HEK293 (cell line): ENCODE results near the gene WDR18.

Experiments used
- AEBP2 ChIP-seq: fragments of 450-650 bp; formaldehyde crosslinking; IDR thresholded peaks from 2 replicates; pipeline ENCODE4 v1.5.1; 2016; ENCODE audit warnings: missing biosample characterization, missing genetic modification characterization, borderline replicate concordance
- BCL11A ChIP-seq: fragments of 450-650 bp; formaldehyde crosslinking; IDR thresholded peaks from 2 replicates; pipeline ENCODE4 v1.5.1; 2016; ENCODE audit warnings: low read depth, missing biosample characterization, missing genetic modification characterization
- GLIS1 ChIP-seq: fragments of 450-650 bp; formaldehyde crosslinking; IDR thresholded peaks from 2 replicates; pipeline ENCODE4 v1.5.1; 2016; ENCODE audit warnings: missing biosample characterization, missing genetic modification characterization
- HOXC10 ChIP-seq: sonication (generic); formaldehyde crosslinking; IDR thresholded peaks from 2 replicates; pipeline ENCODE4 v1.8.1; 2023; ENCODE audit warnings: mild to moderate bottlenecking, missing genetic modification reagents
- KLF1 ChIP-seq: fragments of 450-650 bp; formaldehyde crosslinking; IDR thresholded peaks from 2 replicates; pipeline ENCODE4 v1.5.1; 2016; ENCODE audit warnings: missing biosample characterization, missing genetic modification characterization
- KLF10 ChIP-seq: fragments of 450-650 bp; IDR thresholded peaks from 2 replicates; pipeline ENCODE4 v1.5.1; 2018; ENCODE audit warnings: missing biosample characterization, mild to moderate bottlenecking, missing genetic modification characterization
- KLF8 ChIP-seq: fragments of 450-650 bp; formaldehyde crosslinking; IDR thresholded peaks from 2 replicates; pipeline ENCODE4 v1.5.1; 2016; ENCODE audit warnings: missing biosample characterization, missing genetic modification characterization
- KLF9 ChIP-seq: fragments of 450-650 bp; formaldehyde crosslinking; IDR thresholded peaks from 2 replicates; pipeline ENCODE4 v1.5.1; 2016; ENCODE audit warnings: missing biosample characterization, missing genetic modification characterization, low read depth
- PBX3 ChIP-seq: sonication (generic); formaldehyde crosslinking; IDR thresholded peaks from 2 replicates; pipeline ENCODE4 v1.8.1; 2022; ENCODE audit warnings: mild to moderate bottlenecking, moderate library complexity, missing genetic modification reagents
- PRDM1 ChIP-seq: fragments of 450-650 bp; formaldehyde crosslinking; IDR thresholded peaks from 2 replicates; pipeline ENCODE4; 2016; ENCODE audit warnings: missing biosample characterization, missing genetic modification characterization
- RBAK ChIP-seq: fragments of 450-650 bp; formaldehyde crosslinking; IDR thresholded peaks from 2 replicates; pipeline ENCODE4 v1.5.1; 2016; ENCODE audit warnings: missing biosample characterization, missing genetic modification characterization
- REST ChIP-seq: fragments of 450-650 bp; formaldehyde crosslinking; IDR thresholded peaks from 2 replicates; pipeline ENCODE4 v1.5.1; 2016; ENCODE audit warnings: missing biosample characterization, missing genetic modification characterization
- SCRT2 ChIP-seq: fragments of 450-650 bp; formaldehyde crosslinking; IDR thresholded peaks from 2 replicates; pipeline ENCODE4 v1.5.1; 2016; ENCODE audit warnings: missing biosample characterization, missing genetic modification characterization
- TCF7L2 ChIP-seq: IDR thresholded peaks from 2 replicates; pipeline ENCODE4 v1.6.1; 2011; ENCODE audit warnings: low read depth, mild to moderate bottlenecking, inconsistent platforms, low read length, moderate library complexity, borderline replicate concordance
- YY1 ChIP-seq: fragments of 450-650 bp; formaldehyde crosslinking; IDR thresholded peaks from 2 replicates; pipeline ENCODE4 v1.5.1; 2018; ENCODE audit warnings: missing biosample characterization, missing genetic modification characterization
- ZBTB17 ChIP-seq: fragments of 450-650 bp; formaldehyde crosslinking; IDR thresholded peaks from 2 replicates; pipeline ENCODE4 v1.5.1; 2016; ENCODE audit warnings: missing biosample characterization, missing genetic modification characterization
- ZBTB8A ChIP-seq: fragments of 450-650 bp; formaldehyde crosslinking; IDR thresholded peaks from 2 replicates; pipeline ENCODE4 v1.5.1; 2016; ENCODE audit warnings: missing biosample characterization, missing genetic modification characterization
- ZFHX2 ChIP-seq: fragments of 450-650 bp; formaldehyde crosslinking; conservative IDR thresholded peaks from 2 replicates; pipeline ENCODE4 v1.5.1; 2016; ENCODE audit warnings: missing biosample characterization, missing genetic modification characterization
- ZFP37 ChIP-seq: fragments of 450-650 bp; formaldehyde crosslinking; IDR thresholded peaks from 2 replicates; pipeline ENCODE4 v1.5.1; 2016; ENCODE audit warnings: missing biosample characterization, missing genetic modification characterization
- ZNF140 ChIP-seq: fragments of 450-650 bp; formaldehyde crosslinking; IDR thresholded peaks from 2 replicates; pipeline ENCODE4 v1.5.1; 2016; ENCODE audit warnings: missing biosample characterization, missing genetic modification characterization
- ZNF175 ChIP-seq: fragments of 450-650 bp; formaldehyde crosslinking; IDR thresholded peaks from 2 replicates; pipeline ENCODE4 v1.5.1; 2016; ENCODE audit warnings: missing biosample characterization, missing genetic modification characterization
- ZNF184 ChIP-seq: fragments of 450-650 bp; IDR thresholded peaks from 2 replicates; pipeline ENCODE4 v1.5.1; 2018; ENCODE audit warnings: missing biosample characterization, mild to moderate bottlenecking, missing genetic modification characterization
- ZNF19 ChIP-seq: fragments of 450-650 bp; formaldehyde crosslinking; IDR thresholded peaks from 2 replicates; pipeline ENCODE4; 2016; ENCODE audit warnings: missing biosample characterization, missing genetic modification characterization, low read depth
- ZNF2 ChIP-seq: fragments of 450-650 bp; formaldehyde crosslinking; IDR thresholded peaks from 2 replicates; pipeline ENCODE4 v1.5.1; 2016; ENCODE audit warnings: missing biosample characterization, missing genetic modification characterization
- ZNF223 ChIP-seq: fragments of 450-650 bp; formaldehyde crosslinking; IDR thresholded peaks from 2 replicates; pipeline ENCODE4 v1.5.1; 2016; ENCODE audit warnings: missing biosample characterization, missing genetic modification characterization
- ZNF274 ChIP-seq, 2 experiments: fragments of 200-500 bp in 1 of 2; fragments of 450-650 bp in 1 of 2; sonication (Bioruptor generic) in 1 of 2; formaldehyde crosslinking in 1 of 2; IDR thresholded peaks; 2 replicates each; pipeline versions ENCODE4 v1.5.1 to v1.6.1; 2014 to 2016; ENCODE audit warnings: borderline replicate concordance in 1 of 2, inconsistent platforms in 1 of 2, low read length in 1 of 2, missing biosample characterization in 1 of 2, missing genetic modification characterization in 1 of 2
- ZNF335 ChIP-seq: fragments of 450-650 bp; formaldehyde crosslinking; conservative IDR thresholded peaks from 2 replicates; pipeline ENCODE4 v1.5.1; 2016; ENCODE audit warnings: missing biosample characterization, missing genetic modification characterization
- ZNF391 ChIP-seq: fragments of 450-650 bp; formaldehyde crosslinking; IDR thresholded peaks from 2 replicates; pipeline ENCODE4 v1.5.1; 2016; ENCODE audit warnings: low read depth, missing biosample characterization, missing genetic modification characterization, borderline replicate concordance
- ZNF423 ChIP-seq: fragments of 450-650 bp; formaldehyde crosslinking; IDR thresholded peaks from 2 replicates; pipeline ENCODE4 v1.5.1; 2016; ENCODE audit warnings: missing biosample characterization, missing genetic modification characterization
- ZNF48 ChIP-seq: fragments of 450-650 bp; formaldehyde crosslinking; IDR thresholded peaks from 2 replicates; pipeline ENCODE4 v1.5.1; 2016; ENCODE audit warnings: missing biosample characterization, missing genetic modification characterization
- ZNF521 ChIP-seq: fragments of 450-650 bp; formaldehyde crosslinking; IDR thresholded peaks from 2 replicates; pipeline ENCODE4 v1.5.1; 2017; ENCODE audit warnings: missing biosample characterization, mild to moderate bottlenecking, missing genetic modification characterization
- ZNF529 ChIP-seq: fragments of 450-650 bp; formaldehyde crosslinking; IDR thresholded peaks from 2 replicates; pipeline ENCODE4 v1.5.1; 2017; ENCODE audit warnings: missing genetic modification characterization, missing biosample characterization; ENCODE audit not compliant: insufficient replicate concordance
- ZNF558 ChIP-seq: fragments of 450-650 bp; formaldehyde crosslinking; IDR thresholded peaks from 2 replicates; pipeline ENCODE4 v1.5.1; 2016; ENCODE audit warnings: missing biosample characterization, missing genetic modification characterization
- ZNF670 ChIP-seq: fragments of 450-650 bp; formaldehyde crosslinking; IDR thresholded peaks from 2 replicates; pipeline ENCODE4 v1.5.1; 2016; ENCODE audit warnings: missing biosample characterization, missing genetic modification characterization, low read depth
- ZNF677 ChIP-seq: fragments of 450-650 bp; IDR thresholded peaks from 2 replicates; pipeline ENCODE4 v1.5.0; 2018; ENCODE audit warnings: missing biosample characterization, mild to moderate bottlenecking, missing genetic modification characterization, moderate library complexity
- ZNF701 ChIP-seq: fragments of 450-650 bp; formaldehyde crosslinking; IDR thresholded peaks from 2 replicates; pipeline ENCODE4 v1.5.1; 2016; ENCODE audit warnings: missing biosample characterization, missing genetic modification characterization
- ZNF747 ChIP-seq: fragments of 450-650 bp; formaldehyde crosslinking; IDR thresholded peaks from 2 replicates; pipeline ENCODE4 v1.5.1; 2016; ENCODE audit warnings: missing biosample characterization, missing genetic modification characterization
- ZNF843 ChIP-seq: fragments of 450-650 bp; formaldehyde crosslinking; IDR thresholded peaks from 2 replicates; pipeline ENCODE4 v1.5.1; 2016; ENCODE audit warnings: missing biosample characterization, missing genetic modification characterization
- ZSCAN30 ChIP-seq: fragments of 450-650 bp; IDR thresholded peaks from 2 replicates; pipeline ENCODE4 v1.5.1; 2018; ENCODE audit warnings: missing biosample characterization, mild to moderate bottlenecking, missing genetic modification characterization, moderate library complexity

WDR18 gene

GRCh38 chr19:1000095-1000494, 15.9 kb downstream of the WDR18 start, which contains the start of gene GRIN3B (continued):
- TF ChIP-seq REST = no peak
- no peak for TF ChIP-seq ZBTB17
- peak; percentile 65 for TF ChIP-seq ZFHX2 (tag by site-specific recombination)
- TF ChIP-seq KLF9 = peak; percentile 45; the same call in 1 of the 2 replicates
- no peak for TF ChIP-seq TCF7L2
- TF ChIP-seq ZSCAN30 = peak; percentile 89
- no peak for TF ChIP-seq ZNF558 (tag by site-specific recombination)
- TF ChIP-seq ZNF48 (tag by site-specific recombination) = no peak
- no peak for TF ChIP-seq ZNF223 (tag by site-specific recombination)
- peak; percentile 82 for TF ChIP-seq KLF1
- TF ChIP-seq ZNF184 = 0 out of 2 replicates have a peak, but pooled peaks have one; percentile 13
- TF ChIP-seq ZNF670 (tag by site-specific recombination) = no peak
- TF ChIP-seq ZNF747 (tag by site-specific recombination) = no peak
- no peak for TF ChIP-seq HOXC10 (CRISPR knock-in tag)
- TF ChIP-seq BCL11A (tag by site-specific recombination) = peak; percentile 85
- peak; percentile 43; the same call in 1 of the 2 replicates for TF ChIP-seq ZNF2
- no peak for TF ChIP-seq PRDM1 (tag by site-specific recombination)
- peak; percentile 92 for TF ChIP-seq ZBTB8A
- peak; percentile 55; the same call in 1 of the 2 replicates for TF ChIP-seq KLF10
- no peak for TF ChIP-seq ZNF175 (tag by site-specific recombination)
- TF ChIP-seq ZNF529 = no peak
- TF ChIP-seq ZNF140 (tag by site-specific recombination) = no peak
- TF ChIP-seq ZNF335 (tag by site-specific recombination) = peak; percentile 68
- no peak for TF ChIP-seq PBX3 (CRISPR knock-in tag)
- TF ChIP-seq GLIS1 = peak; percentile 75
- TF ChIP-seq ZNF843 (tag by site-specific recombination) = no peak
- no peak for TF ChIP-seq YY1
- TF ChIP-seq ZNF423 (tag by site-specific recombination) = 0 out of 2 replicates have a peak, but pooled peaks have one; percentile 20
- peak; percentile 91 for TF ChIP-seq KLF8 (tag by site-specific recombination)
- TF ChIP-seq AEBP2 (tag by site-specific recombination) = no peak
- TF ChIP-seq ZNF677 (tag by site-specific recombination) = no peak
- TF ChIP-seq ZNF391 (tag by site-specific recombination) = peak; percentile 63; the same call in 1 of the 2 replicates
- TF ChIP-seq ZNF701 = no peak
- no peak for TF ChIP-seq SCRT2
- TF ChIP-seq ZFP37 (tag by site-specific recombination) = no peak
- no peak for TF ChIP-seq RBAK (tag by site-specific recombination)
- no peak for TF ChIP-seq ZNF19 (tag by site-specific recombination)
- TF ChIP-seq ZNF274 (IDR thresholded peaks at IDR 0.05; ENCODE audit: low read length) = no peak
- TF ChIP-seq ZNF274 (tag by site-specific recombination; IDR thresholded peaks at IDR 0.05; ENCODE audit: borderline replicate concordance) = no peak
- TF ChIP-seq ZNF521 (tag by site-specific recombination) = no peak
